GM18907 (cell line): ENCODE data around the gene CBX6.
"Not testable (repeated sequence)": the region's sequence is repeated elsewhere in the genome, so short reads cannot be mapped to it uniquely, and the experiment has no call there.

Experiments used
- ATAC-seq: cut with Tn5 transposase; IDR thresholded peaks from one replicate; pipeline ENCODE4 v1.9.1; 2021; ENCODE audit warnings: mild to moderate bottlenecking, moderate library complexity; ENCODE audit not compliant: unreplicated experiment

The CBX6 gene

DNA sequence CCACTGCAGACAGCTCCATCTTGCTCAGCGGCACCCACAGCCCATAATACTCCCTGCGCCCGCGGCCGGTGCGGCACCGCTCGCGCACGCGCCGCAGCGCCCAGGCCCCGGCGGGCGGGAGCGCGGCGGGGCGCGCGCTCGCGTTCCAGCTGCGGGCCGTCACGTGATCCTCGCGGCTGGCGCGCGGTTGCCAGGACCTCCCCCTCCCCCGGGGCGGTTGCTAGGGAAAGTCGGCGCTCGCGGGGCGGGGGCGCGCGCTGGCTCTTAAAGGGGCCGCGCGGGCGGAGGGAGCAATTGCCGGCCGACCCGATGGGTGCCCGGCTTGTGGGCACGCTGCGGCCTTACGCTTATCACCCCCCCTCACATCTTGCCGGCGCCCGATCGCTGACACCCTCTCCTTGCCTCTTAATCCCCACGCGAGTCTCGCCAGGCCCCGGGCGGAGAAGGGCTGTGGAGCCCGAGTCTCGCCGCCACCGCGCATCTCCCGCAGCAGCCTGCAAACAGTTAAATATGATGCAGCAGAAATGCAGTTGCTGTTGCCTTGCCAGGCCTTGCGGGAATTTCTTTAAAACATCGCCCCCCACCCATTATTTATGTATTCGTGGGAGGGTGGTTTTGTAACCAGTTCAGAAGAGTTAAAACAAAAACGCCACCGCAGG lies at the start of gene CBX6:
Gene CBX6, minus strand, starts transcription at position 45 of the 659 bp plus-strand sequence. Its CDS starts 26 bp downstream, at position 19.
- ATAC-seq, result peak; percentile 61

GRCh38 chr22:38921806-38922205 lies 49.8 kb upstream of the CBX6 start:
- no peak for ATAC-seq

GRCh38 chr22:38921120-38921519 lies 49.1 kb upstream of the CBX6 start:
- no peak for ATAC-seq

DNA sequence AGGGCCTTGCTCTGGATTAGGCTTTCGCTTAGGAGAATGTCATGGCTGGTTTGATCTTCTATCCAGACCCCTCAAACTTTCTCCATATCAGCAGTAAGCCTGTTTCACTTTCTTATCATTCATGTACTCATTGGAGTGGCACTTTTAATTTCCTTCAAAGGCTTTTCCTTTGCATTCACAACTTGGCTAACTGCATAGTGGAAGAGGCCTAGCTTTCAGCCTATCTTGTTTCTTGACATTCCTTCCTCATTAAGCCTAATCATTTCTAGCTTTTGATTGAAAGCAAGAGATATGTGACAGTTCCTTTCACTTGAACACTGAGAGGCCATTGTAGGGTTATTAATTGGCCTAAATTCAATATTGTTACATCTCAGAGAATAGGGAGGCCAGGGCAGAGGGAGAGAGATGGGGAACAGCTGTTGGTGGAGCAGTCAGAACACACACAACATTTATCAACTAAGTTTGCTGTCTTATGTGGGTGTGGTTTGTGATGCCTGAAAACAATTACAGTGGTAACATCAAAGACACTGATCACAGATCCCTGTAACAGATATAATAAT lies 47.7 kb upstream of the CBX6 start:
- ATAC-seq, result no peak

GRCh38 chr22:38911434-38911833 lies 39.4 kb upstream of the CBX6 start:
- ATAC-seq, result no peak

DNA sequence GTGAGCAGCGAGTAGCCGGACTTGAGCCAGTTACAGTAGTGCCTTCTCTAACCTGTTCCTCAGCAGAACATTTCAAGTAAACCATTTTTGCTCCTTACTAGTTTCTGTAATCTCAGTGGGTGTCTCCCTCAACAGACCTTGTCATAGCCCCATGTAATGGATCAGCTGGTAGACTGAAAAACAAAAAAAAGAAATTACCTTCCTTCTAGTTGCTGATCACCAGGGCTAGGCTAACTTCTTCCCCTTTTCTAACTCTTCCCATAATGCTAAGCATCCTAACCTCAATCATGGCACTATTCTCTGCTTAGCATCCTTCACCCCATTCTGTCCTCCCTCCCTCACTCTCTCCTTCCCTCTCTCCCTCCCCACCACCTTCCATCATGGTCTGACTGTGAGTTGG lies 35.8 kb upstream of the CBX6 start:
- no peak for ATAC-seq

DNA sequence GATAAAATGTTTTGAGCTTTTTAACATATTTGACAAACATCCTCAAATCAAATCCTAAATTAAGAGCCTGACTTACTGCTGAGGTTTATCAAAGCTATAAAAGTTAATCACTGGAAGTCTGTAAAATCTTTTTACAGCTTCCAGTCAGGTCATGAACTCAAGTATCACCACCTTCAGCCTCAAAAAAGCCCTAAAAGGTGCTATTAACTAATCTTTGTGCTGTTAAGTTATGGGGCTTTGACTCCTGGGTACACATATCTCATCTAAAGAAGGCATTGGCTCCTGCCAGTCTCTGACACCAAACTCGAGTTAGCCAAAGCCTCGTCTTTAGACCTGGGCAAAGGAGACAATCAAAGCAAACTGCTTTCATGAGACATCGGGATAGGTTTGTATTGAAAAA lies 34.0 kb upstream of the CBX6 start:
- no peak for ATAC-seq

- ATAC-seq, result not testable (repeated sequence)
Observed at GRCh38 chr22:38904052-38904617, 32.1 kb upstream of the CBX6 start.

- ATAC-seq, result no peak
Observed at GRCh38 chr22:38901111-38901641, 29.2 kb upstream of the CBX6 start.

DNA sequence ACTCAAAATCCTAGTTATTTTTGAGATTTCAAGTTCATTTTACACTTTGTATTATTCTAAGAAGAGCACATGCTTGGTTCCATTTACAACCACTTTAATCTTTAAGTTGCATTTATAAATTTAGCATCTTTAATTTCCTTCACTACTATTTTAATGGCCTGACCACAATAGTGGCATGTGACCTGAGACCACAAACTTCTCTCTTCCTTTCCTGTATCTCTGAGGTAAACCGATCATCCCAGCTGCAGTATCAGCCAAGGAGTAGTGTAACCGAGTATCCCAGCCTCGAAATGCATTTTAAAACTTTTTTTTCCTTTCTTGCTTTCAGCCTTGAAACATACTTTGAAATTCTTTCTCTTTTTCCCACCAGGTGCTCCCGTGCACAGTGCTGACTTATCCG lies 28.7 kb upstream of the CBX6 start:
- ATAC-seq, result no peak

GRCh38 chr22:38891256-38891655 lies 19.2 kb upstream of the CBX6 start:
- ATAC-seq, result no peak

- ATAC-seq, result no peak
Observed at GRCh38 chr22:38890377-38890776, 18.4 kb upstream of the CBX6 start.

DNA sequence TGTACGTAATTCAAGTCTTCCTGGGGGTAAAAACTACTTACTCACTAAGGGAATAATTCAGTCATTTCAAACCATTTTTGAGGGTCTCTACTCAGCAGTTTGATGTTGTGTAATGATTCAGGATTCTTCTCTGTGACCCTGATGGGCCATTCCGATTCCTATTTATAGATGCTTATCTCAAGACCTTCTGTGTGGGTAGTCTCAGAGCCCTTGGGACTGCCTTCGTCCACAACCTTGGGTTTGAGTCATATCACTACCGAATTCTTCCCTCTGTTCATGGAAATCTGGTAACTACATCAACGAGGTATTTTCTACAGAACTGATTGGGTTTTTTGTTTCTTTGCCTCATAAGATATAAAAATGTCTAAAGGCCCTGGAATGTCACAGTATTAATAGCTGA lies 14.3 kb upstream of the CBX6 start:
- no peak for ATAC-seq

DNA sequence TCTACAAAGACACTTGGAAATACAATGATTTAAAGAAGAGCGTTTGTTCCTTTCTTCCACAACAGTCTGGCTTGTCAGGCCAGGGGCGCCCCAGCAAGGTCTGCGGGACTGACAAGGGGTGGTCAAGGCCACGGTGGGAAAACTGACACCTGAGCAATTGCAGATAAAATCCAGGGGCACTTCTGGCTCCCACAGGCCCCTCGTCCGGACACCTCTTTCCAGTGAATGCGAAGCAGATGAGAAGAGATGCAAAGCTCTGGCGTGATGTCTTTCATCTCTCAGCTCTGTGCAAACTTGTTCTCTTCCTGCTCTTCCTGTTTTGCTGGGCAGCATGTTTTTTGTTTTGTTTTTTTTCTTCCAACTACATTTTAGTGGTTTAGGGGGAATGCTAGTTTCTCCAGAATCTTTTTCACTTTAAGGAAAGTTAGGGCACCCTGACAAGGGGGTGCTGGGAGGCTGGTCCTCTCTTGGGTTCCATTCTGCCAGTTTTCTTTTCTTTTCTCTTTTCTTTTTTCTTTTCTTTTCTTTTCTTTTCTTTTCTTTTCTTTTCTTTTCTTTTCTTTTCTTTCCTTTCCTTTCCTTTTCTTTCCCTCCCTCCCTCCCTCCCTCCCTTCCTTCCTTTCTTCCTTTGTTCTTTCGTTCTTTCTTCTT lies 11.1 kb upstream of the CBX6 start:
- no peak for ATAC-seq

DNA sequence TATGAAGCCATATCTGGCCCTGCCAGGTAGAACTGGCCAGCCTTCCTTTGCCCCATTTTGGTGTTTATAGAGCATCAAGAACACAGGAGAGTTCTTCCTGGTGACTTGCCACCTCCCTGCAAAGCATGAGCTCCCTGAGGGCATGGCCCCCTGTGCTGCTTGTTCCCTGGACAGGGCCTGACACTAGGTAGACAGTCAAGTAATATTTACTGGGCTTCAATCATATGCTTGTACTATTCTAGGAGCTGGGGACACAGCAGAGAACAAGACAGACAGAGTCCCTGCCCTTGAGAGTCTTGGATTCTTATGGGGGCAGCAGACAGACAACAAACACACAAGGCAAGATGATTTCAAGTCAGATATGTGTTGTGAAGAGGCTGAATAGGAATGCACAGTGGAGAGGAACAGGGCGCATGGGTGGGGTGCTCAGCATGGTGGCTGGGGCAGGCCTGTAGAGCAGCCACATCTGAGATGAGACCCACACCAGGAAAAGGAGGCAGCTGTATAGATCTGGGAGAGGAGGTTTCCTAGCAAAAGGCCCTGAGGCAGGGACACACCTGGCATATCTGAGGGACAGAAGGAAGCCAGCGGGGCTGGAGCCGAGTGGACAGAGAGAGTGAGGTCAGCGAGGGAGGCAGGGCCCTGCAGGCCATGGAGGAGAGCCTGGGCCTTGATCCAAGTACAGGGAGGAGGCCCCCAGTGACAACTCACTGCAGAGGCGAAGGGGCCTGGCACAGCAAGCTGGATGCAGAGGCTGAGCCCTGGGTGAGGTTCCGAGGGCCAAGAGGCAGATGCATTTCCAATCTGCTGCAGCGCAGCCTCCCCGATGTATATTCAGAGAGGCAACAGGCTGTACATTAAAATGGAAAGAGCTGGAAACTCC lies 10.2 kb upstream of the CBX6 start:
- ATAC-seq, result no peak

DNA sequence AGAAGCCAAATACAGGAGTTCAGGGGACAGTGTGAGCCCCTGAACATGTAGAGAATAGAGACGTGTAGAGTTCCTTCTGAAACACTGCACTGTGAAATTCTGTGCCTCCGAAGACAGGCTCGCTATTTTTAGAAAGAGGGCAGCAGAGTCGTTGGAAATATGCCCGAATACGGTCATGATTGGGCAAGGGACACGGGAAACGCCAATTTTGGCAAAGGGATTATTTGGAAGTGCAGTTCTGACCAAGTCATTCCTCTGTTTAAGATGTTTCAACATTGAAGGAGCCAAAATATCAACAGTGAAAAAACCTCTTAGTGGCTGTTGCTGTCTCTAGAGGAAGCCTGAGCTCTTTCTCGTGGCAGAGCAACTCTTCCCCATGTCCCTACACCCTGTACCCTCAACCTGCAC lies 9.5 kb upstream of the CBX6 start:
- no peak for ATAC-seq

GRCh38 chr22:38879961-38880360 lies 7.9 kb upstream of the CBX6 start:
- no peak for ATAC-seq

DNA sequence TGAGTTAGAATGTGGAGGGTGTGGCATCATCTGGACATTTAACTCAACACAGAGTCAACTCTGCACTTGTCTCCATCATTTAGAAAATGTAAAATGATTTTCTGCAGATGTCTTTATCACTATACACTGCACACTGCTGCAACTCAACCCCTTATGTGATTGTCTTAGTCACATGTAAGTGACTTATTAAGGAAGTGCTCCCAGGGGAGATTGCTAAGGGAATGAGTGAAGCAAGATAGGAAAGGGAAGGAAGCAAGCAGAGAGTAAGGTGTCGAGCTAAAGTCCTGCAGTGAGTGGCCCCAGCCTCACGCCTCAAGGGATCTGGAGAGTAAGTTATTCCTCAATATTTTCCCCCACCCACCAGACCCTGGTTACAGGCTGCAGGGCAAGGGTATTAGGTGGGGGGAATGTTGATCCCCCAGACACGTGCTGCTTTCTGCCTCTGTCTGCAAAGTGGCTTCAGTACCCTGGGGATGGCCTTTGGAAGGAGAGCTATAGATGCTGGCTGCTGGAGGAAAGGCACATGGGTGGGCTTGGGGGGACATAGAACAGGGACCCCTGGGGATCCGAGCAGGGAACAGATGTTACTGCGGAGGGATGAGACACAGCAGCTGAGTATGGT lies 7.2 kb upstream of the CBX6 start:
- ATAC-seq, result no peak

- no peak for ATAC-seq
Observed at GRCh38 chr22:38878001-38878400, 6.0 kb upstream of the CBX6 start.

DNA sequence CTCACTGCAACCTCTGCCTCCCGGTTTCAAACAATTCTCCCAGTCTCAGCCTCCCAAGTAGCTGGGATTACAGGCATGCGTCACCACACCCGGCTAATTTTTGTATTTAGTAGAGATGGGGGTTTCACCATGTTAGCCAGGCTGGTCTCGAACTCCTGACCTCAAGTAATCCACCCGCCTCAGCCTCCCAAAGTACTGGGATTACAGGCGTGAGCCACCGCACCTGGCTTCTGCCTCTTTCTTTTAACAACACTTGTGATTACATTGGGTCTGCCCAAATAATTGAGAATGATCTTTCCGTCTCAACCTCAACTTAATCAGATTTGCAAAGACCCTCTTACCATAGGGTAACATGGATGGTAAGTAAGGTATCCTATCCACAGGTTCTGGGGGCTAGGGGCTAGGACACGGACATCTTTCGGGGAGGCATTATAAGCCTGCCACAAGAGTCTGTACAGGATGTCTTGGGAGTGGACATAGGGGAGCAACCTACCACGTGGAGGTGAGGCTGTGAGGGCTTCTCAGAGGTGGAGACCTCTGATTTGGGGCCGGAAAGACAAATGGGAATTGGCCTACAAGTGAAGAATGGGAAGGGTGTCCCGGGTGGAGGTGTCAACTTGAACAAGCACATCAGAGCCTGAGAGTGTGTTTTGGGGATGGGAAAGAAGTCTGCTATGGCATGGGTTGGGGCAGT lies 2.7 kb upstream of the CBX6 start:
- ATAC-seq, result no peak
